Liver (tissue), 9 donors: ENCODE measurements around the gene TMEM135. TPM values are rescaled to one million over a fixed set of nuclear protein-coding genes. Genes with fewer than 3 reads are reported as not detected.

Source experiments
- DNase-seq: peaks from one replicate; pipeline ENCODE4 v3.0.0-alpha.2; 2017; ENCODE audit warnings: low spot score
- H3K27ac ChIP-seq, 2 donors: one replicate each; pipeline ENCODE4 v1.7.0; 2013; ENCODE audit warnings: inconsistent platforms in 2 of 2, low read length in 2 of 2, control low read depth in 1 of 2, low read depth in 1 of 2, mild to moderate bottlenecking in 1 of 2
- H3K27me3 ChIP-seq, 4 donors: one replicate each; pipeline versions ENCODE4 v1.6.1 to v1.7.0; 2013; ENCODE audit warnings: low read length in 3 of 4, inconsistent platforms in 1 of 4, mild to moderate bottlenecking in 1 of 4, moderate library complexity in 1 of 4; ENCODE audit not compliant: control insufficient read depth in 4 of 4, insufficient read depth in 4 of 4
- H3K36me3 ChIP-seq, 4 donors: one replicate each; pipeline versions ENCODE4 v1.6.1 to v1.7.0; 2013; ENCODE audit warnings: low read length in 3 of 4, mild to moderate bottlenecking in 3 of 4, low read depth in 1 of 4, moderate library complexity in 1 of 4; ENCODE audit not compliant: control insufficient read depth in 4 of 4, insufficient read depth in 3 of 4
- H3K4me1 ChIP-seq, 4 donors: one replicate each; pipeline versions ENCODE4 v1.6.1 to v1.7.0; 2013; ENCODE audit warnings: low read length in 3 of 4, mild to moderate bottlenecking in 3 of 4, moderate library complexity in 1 of 4; ENCODE audit not compliant: control insufficient read depth in 4 of 4, insufficient read depth in 4 of 4
- H3K4me3 ChIP-seq, 3 donors: one replicate each; pipeline versions ENCODE4 v1.6.1 to v1.7.0; 2013; ENCODE audit warnings: low read length in 3 of 3, control low read depth in 1 of 3, low read depth in 1 of 3, mild to moderate bottlenecking in 1 of 3
- H3K9ac ChIP-seq, 2 donors: one replicate each; pipeline ENCODE4 v1.7.0; 2013; ENCODE audit warnings: low read length in 2 of 2, mild to moderate bottlenecking in 2 of 2, moderate library complexity in 2 of 2, control low read depth in 1 of 2, low read depth in 1 of 2
- H3K9me3 ChIP-seq, 4 donors: one replicate each; pipeline versions ENCODE4 v1.6.1 to v1.7.0; 2013; ENCODE audit warnings: low read length in 3 of 4; ENCODE audit not compliant: control insufficient read depth in 4 of 4
- ATF3 ChIP-seq: IDR thresholded peaks from 2 replicates; pipeline ENCODE4 v1.6.1; 2016; ENCODE audit warnings: antibody characterized with exemption
- EGR1 ChIP-seq, 2 donors: IDR thresholded peaks; 2 replicates each; pipeline ENCODE4 v1.6.1; 2016 to 2018; ENCODE audit warnings: antibody characterized with exemption in 2 of 2, low read depth in 2 of 2
- FOXA1 ChIP-seq: IDR thresholded peaks from 2 replicates; pipeline ENCODE4 v1.6.1; 2016; ENCODE audit warnings: antibody characterized with exemption
- FOXA2 ChIP-seq: IDR thresholded peaks from 2 replicates; pipeline ENCODE4 v1.6.1; 2016; ENCODE audit warnings: antibody characterized with exemption
- GABPA ChIP-seq, 2 donors: IDR thresholded peaks in 1 of 2; conservative IDR thresholded peaks in 1 of 2; 2 replicates each; pipeline ENCODE4 v1.6.1; 2016; ENCODE audit warnings: antibody characterized with exemption in 2 of 2, mild to moderate bottlenecking in 1 of 2, moderate library complexity in 1 of 2
- HNF4A ChIP-seq, 2 donors: conservative IDR thresholded peaks; 2 replicates each; pipeline ENCODE4 v1.6.1; 2016; ENCODE audit warnings: antibody characterized with exemption in 2 of 2, mild to moderate bottlenecking in 2 of 2
- HNF4G ChIP-seq: IDR thresholded peaks from 2 replicates; pipeline ENCODE4 v1.6.1; 2016; ENCODE audit warnings: antibody characterized with exemption
- JUND ChIP-seq, 2 donors: IDR thresholded peaks; 2 replicates each; pipeline ENCODE4 v1.6.1; 2016; ENCODE audit warnings: antibody characterized with exemption in 2 of 2
- MAX ChIP-seq: IDR thresholded peaks from 2 replicates; pipeline ENCODE4 v1.6.1; 2016; ENCODE audit warnings: antibody characterized with exemption
- NR2F2 ChIP-seq: IDR thresholded peaks from 2 replicates; pipeline ENCODE4 v1.6.1; 2016; ENCODE audit warnings: antibody characterized with exemption
- RAD21 ChIP-seq, 2 donors: IDR thresholded peaks; 2 replicates each; pipeline ENCODE4 v1.6.1; 2016; ENCODE audit warnings: antibody characterized with exemption in 2 of 2, mild to moderate bottlenecking in 2 of 2
- REST ChIP-seq: IDR thresholded peaks from 2 replicates; pipeline ENCODE4 v1.6.1; 2016; ENCODE audit warnings: antibody characterized with exemption, mild to moderate bottlenecking
- RXRA ChIP-seq, 2 donors: IDR thresholded peaks; 2 replicates each; pipeline ENCODE4 v1.6.1; 2017 to 2018; ENCODE audit warnings: antibody characterized with exemption in 2 of 2, mild to moderate bottlenecking in 1 of 2
- SP1 ChIP-seq: IDR thresholded peaks from 2 replicates; pipeline ENCODE4 v1.6.1; 2018; ENCODE audit warnings: antibody characterized with exemption, mild to moderate bottlenecking
- TAF1 ChIP-seq: conservative IDR thresholded peaks from 2 replicates; pipeline ENCODE4 v1.6.1; 2016; ENCODE audit warnings: antibody characterized with exemption, mild to moderate bottlenecking
- YY1 ChIP-seq: IDR thresholded peaks from 2 replicates; pipeline ENCODE4 v1.6.1; 2016; ENCODE audit warnings: antibody characterized with exemption, mild to moderate bottlenecking
- ZBTB33 ChIP-seq: IDR thresholded peaks from 2 replicates; pipeline ENCODE4 v1.6.1; 2016; ENCODE audit warnings: antibody characterized with exemption
- WGBS: extraction: QIAGEN DNeasy Blood & Tissue Kit; methylation state at CpG from one replicate; pipeline ENCODE4 v1.1.7; 2013; 5-methylcytosine and 5-hydroxymethylcytosine counted together
- polyA plus RNA-seq, 2 donors: library from polyadenylated mRNA; stranded (reverse) in 1 of 2; unstranded in 1 of 2; fragments of 200-250 nt in 1 of 2; fragments of >200 nt in 1 of 2; fragmentation: Nextera tagmentation in 1 of 2; extraction: Ambion mirVana in 1 of 2; gene quantifications; one replicate each; pipeline versions ENCODE4 v1.2.1 to v1.2.3, GENCODE V29; 2013 to 2015
- total RNA-seq, 2 donors: library from RNA; depleted of rRNA; stranded (reverse); fragments of >200 nt; gene quantifications; one replicate each; pipeline ENCODE4 v1.2.3, GENCODE V29; 2014
- TF ChIP-seq, protein P1 (sequence below): fragments of 150-350 bp; IDR thresholded peaks from 2 replicates; pipeline ENCODE4 v1.5.1; 2017; ENCODE audit warnings: improper control_type of control experiment, low read depth, low read length; ENCODE audit not compliant: missing input control
- donor health status: healthy.
- donor health status: healthy.
- donor health status: healthy.
- donor health status: healthy.
- donor health status: healthy.

The TMEM135 gene
- total and polyA plus RNA-seq, 4 donors = 10.0 to 38.9 (median 23.5) TPM

- Histone ChIP-seq H3K27me3 (no peaks in the 10 kb centered on the region), H3K36me3 (no peaks in the 10 kb centered on the region), H3K9ac (no peak overlapping the region), H3K4me1 (peaks cover 0 to 7% (median 3%) of the 10 kb centered on the region in 4 donors), H3K4me3 (no peak overlapping the region), H3K27ac (no peak overlapping the region), H3K9me3 (no peaks in the 10 kb centered on the region)
- TF ChIP-seq RAD21 (IDR thresholded peaks at IDR 0.05) (peak; percentile 95 to 98), SP1 (no peak), YY1 (no peak), JUND (IDR thresholded peaks at IDR 0.05) (no peak)
- TF ChIP-seq, protein P1, sequence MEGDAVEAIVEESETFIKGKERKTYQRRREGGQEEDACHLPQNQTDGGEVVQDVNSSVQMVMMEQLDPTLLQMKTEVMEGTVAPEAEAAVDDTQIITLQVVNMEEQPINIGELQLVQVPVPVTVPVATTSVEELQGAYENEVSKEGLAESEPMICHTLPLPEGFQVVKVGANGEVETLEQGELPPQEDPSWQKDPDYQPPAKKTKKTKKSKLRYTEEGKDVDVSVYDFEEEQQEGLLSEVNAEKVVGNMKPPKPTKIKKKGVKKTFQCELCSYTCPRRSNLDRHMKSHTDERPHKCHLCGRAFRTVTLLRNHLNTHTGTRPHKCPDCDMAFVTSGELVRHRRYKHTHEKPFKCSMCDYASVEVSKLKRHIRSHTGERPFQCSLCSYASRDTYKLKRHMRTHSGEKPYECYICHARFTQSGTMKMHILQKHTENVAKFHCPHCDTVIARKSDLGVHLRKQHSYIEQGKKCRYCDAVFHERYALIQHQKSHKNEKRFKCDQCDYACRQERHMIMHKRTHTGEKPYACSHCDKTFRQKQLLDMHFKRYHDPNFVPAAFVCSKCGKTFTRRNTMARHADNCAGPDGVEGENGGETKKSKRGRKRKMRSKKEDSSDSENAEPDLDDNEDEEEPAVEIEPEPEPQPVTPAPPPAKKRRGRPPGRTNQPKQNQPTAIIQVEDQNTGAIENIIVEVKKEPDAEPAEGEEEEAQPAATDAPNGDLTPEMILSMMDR = peak; percentile 99
- WGBS = 24% methylated on average over 26 of the region's 26 CpGs
- DNase-seq = peak; percentile 87
These were observed 315.3 kb downstream of the TMEM135 start for GRCh38 chr11:87352759-87353707.

GRCh38 chr11:87353771-87354345, 316.1 kb downstream of the TMEM135 start:
- no peak for DNase-seq
- no peaks in the 10 kb centered on the region for H3K9me3 ChIP-seq
- H3K9ac ChIP-seq = no peak overlapping the region
- WGBS = 87% methylated on average over 2 of the region's 2 CpGs
- peaks cover 0 to 7% (median 3%) of the 10 kb centered on the region in 4 donors for H3K4me1 ChIP-seq
- H3K4me3 ChIP-seq = no peak overlapping the region
- TF ChIP-seq TAF1 = no peak
- TF ChIP-seq FOXA2 = no peak
- no peak for TF ChIP-seq GABPA (IDR thresholded peaks at IDR 0.05 in 1 of 2, conservative IDR thresholded peaks at IDR 0.05 in 1 of 2)
- no peak for TF ChIP-seq SP1
- no peak for TF ChIP-seq HNF4G
- TF ChIP-seq JUND (IDR thresholded peaks at IDR 0.05) = no peak
- TF ChIP-seq YY1 = no peak
- no peak for TF ChIP-seq MAX
- TF ChIP-seq, protein P1 = no peak
- no peak for TF ChIP-seq ATF3
- TF ChIP-seq RAD21 (IDR thresholded peaks at IDR 0.05) = no peak
- no peak for TF ChIP-seq EGR1 (IDR thresholded peaks at IDR 0.05; ENCODE audit: low read depth in 2 of 2)
- TF ChIP-seq ZBTB33 = no peak
- no peak for TF ChIP-seq HNF4A (conservative IDR thresholded peaks at IDR 0.05)
- TF ChIP-seq REST = no peak
- TF ChIP-seq NR2F2 = no peak
- TF ChIP-seq FOXA1 = no peak
- no peak for TF ChIP-seq RXRA (IDR thresholded peaks at IDR 0.05)
- H3K27ac ChIP-seq = no peak overlapping the region
- no peaks in the 10 kb centered on the region for H3K36me3 ChIP-seq
- no peaks in the 10 kb centered on the region for H3K27me3 ChIP-seq
